Psoas muscle (tissue), 8 donors: ENCODE results near the gene MSH2. TPM values are rescaled to one million over a fixed set of nuclear protein-coding genes. Genes with fewer than 3 reads are reported as not detected.

Source experiments
- ATAC-seq, 4 donors: fragments of 200-7000 bp; cut with Tn5 transposase; one replicate each; pipeline ENCODE4 v1.9.1; 2020; ENCODE audit warnings: moderate library complexity in 3 of 4, mild to moderate bottlenecking in 2 of 4
- DNase-seq, 2 donors: peaks; one replicate each; pipeline ENCODE4 v3.0.0-alpha.2; 2020
- H3K27ac ChIP-seq: fragments of 200-600 bp; one replicate; pipeline ENCODE4 v1.8.0; 2022
- H3K27me3 ChIP-seq, 3 donors: fragments of 200-600 bp in 1 of 3; one replicate each; pipeline versions ENCODE4 v1.6.1 to v1.8.0; 2013 to 2022; ENCODE audit warnings: low read length in 2 of 3, mild to moderate bottlenecking in 2 of 3, moderate library complexity in 1 of 3; ENCODE audit not compliant: insufficient read depth in 3 of 3
- H3K36me3 ChIP-seq, 2 donors: fragments of 200-600 bp in 1 of 2; one replicate each; pipeline versions ENCODE4 v1.6.1 to v1.8.0; 2013 to 2022; ENCODE audit warnings: low read depth in 1 of 2, mild to moderate bottlenecking in 1 of 2, moderate library complexity in 1 of 2; ENCODE audit not compliant: insufficient read depth in 1 of 2
- H3K4me1 ChIP-seq: fragments of 200-600 bp; one replicate; pipeline ENCODE4 v1.8.0; 2022
- H3K4me3 ChIP-seq: fragments of 200-600 bp; one replicate; pipeline ENCODE4 v1.8.0; 2022; ENCODE audit warnings: mild to moderate bottlenecking
- H3K9me3 ChIP-seq: fragments of 200-600 bp; one replicate; pipeline ENCODE4 v1.8.0; 2022
- WGBS, 3 donors: extraction: QIAGEN DNeasy Blood & Tissue Kit; methylation state at CpG; one replicate each; pipeline versions ENCODE4 v1.1.6 to v1.1.7; 2013; 5-methylcytosine and 5-hydroxymethylcytosine counted together
- intact Hi-C, 2 donors: fragments of 100-400 bp; cut with DNase I; formaldehyde crosslinking; loops; one replicate each; pipeline versions ENCODE4 v1.11.0 to v1.14.2; 2022
- polyA plus RNA-seq, 3 donors: library from polyadenylated mRNA; stranded (reverse); fragments of 200-250 nt; gene quantifications; one replicate each; pipeline ENCODE4 v1.2.3, GENCODE V29; 2013
- total RNA-seq, 4 donors: library from RNA; stranded (reverse); fragmentation: NEBNext Ultra II Directional in 2 of 4; extraction: Animal tissue kit (Norgen Biotek cat#: 25700) in 2 of 4; gene quantifications; one replicate each; pipeline versions ENCODE4 v1.2.1 to v1.2.4, GENCODE V29; 2021 to 2023
- TF ChIP-seq, protein P1 (sequence below): fragments of 200-600 bp; IDR thresholded peaks from one replicate; pipeline ENCODE4 v1.8.0; 2022; ENCODE audit warnings: antibody characterized with exemption
- donor health status: healthy with polysubstance abuse.
- donor health status: DM: no; HTN: no; CAD: no; lungs with moderate emphysema.
- donor health status: Bipolar disorder and iron deficiency.
- donor health status: healthy.
- donor health status: DM: yes; HTN: yes; CAD: no.
- donor health status: DM: no; HTN: no; CAD: no.
- donor health status: DM: no; HTN: no; CAD: no.
- donor health status: DM: yes; HTN: yes; CAD: no.

The MSH2 gene
- total and polyA plus RNA-seq, 7 donors, result 3.2 to 10.8 (median 7.6) TPM

DNA sequence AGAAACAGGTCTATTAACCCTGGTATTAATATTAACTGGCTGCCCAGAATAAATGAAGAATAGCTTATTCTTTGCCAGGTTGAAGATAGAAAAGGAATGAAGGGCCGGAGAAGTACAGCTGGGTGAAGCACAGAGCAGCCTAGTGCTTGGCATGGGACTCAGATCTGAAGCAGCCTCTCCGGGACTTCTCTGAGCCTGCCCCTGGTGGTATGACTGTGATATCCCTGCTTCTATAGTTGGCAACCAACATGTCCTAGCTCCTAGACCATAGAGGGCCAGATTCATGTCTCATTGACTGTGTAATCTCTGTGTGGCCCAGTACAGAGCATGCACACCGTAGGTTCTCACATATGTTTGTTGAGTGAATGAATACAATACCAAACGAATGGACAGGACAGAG, 107.8 kb downstream of the MSH2 start:
- intact Hi-C loops, result no loop called here
- H3K36me3 ChIP-seq, result no peaks in the 10 kb centered on the region
- WGBS, 3 donors, result 76 to 87% (median 83%) methylated on average over 4 of the region's 4 CpGs
- no peaks in the 10 kb centered on the region for H3K9me3 ChIP-seq
- H3K4me1 ChIP-seq, result no peaks in the 10 kb centered on the region
- TF ChIP-seq, protein P1, sequence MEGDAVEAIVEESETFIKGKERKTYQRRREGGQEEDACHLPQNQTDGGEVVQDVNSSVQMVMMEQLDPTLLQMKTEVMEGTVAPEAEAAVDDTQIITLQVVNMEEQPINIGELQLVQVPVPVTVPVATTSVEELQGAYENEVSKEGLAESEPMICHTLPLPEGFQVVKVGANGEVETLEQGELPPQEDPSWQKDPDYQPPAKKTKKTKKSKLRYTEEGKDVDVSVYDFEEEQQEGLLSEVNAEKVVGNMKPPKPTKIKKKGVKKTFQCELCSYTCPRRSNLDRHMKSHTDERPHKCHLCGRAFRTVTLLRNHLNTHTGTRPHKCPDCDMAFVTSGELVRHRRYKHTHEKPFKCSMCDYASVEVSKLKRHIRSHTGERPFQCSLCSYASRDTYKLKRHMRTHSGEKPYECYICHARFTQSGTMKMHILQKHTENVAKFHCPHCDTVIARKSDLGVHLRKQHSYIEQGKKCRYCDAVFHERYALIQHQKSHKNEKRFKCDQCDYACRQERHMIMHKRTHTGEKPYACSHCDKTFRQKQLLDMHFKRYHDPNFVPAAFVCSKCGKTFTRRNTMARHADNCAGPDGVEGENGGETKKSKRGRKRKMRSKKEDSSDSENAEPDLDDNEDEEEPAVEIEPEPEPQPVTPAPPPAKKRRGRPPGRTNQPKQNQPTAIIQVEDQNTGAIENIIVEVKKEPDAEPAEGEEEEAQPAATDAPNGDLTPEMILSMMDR, result no peak
- H3K4me3 ChIP-seq, result no peak overlapping the region
- ATAC-seq, result no peak
- no peak for DNase-seq
- H3K27ac ChIP-seq, result no peak overlapping the region
- H3K27me3 ChIP-seq, result no peaks in the 10 kb centered on the region

DNA sequence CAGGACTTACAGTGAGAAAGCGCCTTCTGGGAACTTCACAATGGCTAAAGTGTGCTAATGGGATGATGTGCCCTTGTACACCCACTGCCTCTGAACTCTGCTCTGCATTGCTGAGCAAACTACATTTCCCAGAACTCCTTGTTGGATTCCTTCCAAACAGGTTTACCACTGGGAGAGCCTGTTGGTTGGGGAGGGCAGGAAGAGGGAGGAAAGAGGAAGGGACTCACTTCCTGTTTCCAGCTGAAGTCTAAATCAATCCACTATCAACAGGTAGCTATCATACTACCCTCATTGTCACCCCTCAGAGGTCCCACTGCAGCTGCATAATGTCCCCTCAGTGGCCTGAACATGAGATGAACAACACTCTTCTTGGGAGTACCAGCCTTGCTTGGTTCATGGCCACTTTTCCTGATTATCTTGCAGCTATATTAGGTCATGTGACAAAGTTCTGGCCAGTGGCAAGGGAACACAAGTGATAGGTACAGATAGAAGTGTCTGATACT, 109.7 kb downstream of the MSH2 start:
- intact Hi-C loops, result no loop called here
- no peak for ATAC-seq

DNA sequence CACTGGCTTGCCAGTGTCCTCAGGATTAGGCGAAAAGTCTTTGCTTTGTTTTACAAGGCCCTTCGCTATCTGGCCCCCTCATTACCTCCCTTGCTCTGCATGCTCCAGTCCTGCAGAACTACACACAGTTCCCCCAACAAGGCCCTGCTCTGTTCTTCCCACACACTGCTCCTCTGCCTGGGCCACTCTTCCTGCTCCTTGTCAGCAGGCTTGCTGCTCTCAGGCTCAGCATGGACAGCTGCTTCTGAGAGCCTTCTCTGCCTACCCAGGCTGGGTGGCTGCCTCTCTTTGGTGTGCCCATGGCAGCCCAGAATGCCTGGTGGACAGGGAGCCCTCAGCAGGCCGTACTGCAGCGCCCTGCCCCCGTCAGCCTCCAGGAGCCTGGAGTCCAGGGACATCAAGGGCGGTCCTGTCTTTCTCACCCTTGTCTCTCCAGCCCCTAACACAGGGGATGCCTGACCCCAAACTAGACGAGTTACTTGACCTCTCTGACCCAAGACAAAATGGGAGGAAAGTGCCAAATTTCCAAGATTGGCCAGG, 111.1 kb downstream of the MSH2 start:
- no peaks in the 10 kb centered on the region for H3K4me1 ChIP-seq
- no peak for DNase-seq
- TF ChIP-seq, protein P1, result no peak
- H3K27me3 ChIP-seq, result peaks cover 0 to 11% (median 2%) of the 10 kb centered on the region in 3 donors
- no peaks in the 10 kb centered on the region for H3K36me3 ChIP-seq
- H3K4me3 ChIP-seq, result no peak overlapping the region
- H3K9me3 ChIP-seq, result no peaks in the 10 kb centered on the region
- intact Hi-C loops, result no loop called here
- H3K27ac ChIP-seq, result no peak overlapping the region
- WGBS, 3 donors, result 91 to 95% (median 92%) methylated on average over 7 of the region's 7 CpGs
- no peak for ATAC-seq

More for the DNA sequence above, 109.7 kb downstream of the MSH2 start:
- no peaks in the 10 kb centered on the region for H3K4me1 ChIP-seq
- no peak overlapping the region for H3K27ac ChIP-seq
- no peak overlapping the region for H3K4me3 ChIP-seq
- no peaks in the 10 kb centered on the region for H3K9me3 ChIP-seq
- no peak for DNase-seq
- H3K36me3 ChIP-seq, result no peaks in the 10 kb centered on the region
- 99 to 100% (median 100%) methylated on average over 1 of the region's 1 CpG for WGBS, 3 donors
- TF ChIP-seq, protein P1, result no peak
- H3K27me3 ChIP-seq, result no peaks in the 10 kb centered on the region

DNA sequence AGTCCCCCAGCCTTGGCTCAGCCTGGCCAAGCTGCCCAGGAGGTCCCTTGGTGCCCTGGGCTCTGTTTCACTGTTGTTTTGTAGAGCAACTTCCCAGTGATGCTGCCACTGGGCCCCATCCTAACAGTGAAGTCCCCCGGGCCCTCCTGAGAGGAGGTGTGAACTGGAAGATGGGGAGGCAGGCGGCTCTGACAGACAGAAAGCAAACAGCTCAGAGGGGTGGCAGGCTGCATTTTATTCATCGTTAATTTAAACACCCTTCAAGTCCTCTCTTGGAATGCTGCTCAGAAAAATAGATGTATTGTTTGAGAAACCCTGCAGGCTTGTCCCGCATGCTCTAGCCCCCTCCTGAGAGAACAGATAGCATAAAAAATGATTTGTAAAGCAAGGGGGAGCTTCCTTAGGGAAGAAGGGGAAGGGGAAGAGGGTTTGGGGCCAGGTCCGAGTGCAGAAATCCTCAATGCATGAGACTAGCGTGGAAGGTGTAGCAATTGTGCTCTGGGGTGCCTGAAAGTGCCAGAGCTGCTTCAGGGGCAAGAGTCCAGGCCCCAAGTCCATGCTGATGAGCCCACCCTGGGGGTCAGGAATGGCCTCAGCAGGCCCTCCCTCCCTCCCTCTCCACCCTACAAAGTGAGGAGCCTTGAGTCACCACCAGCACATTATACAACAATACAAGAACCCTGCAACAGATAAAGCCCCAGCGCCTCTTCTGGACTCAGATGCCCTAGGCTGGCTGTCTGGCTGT, 113.6 kb downstream of the MSH2 start:
- H3K27me3 ChIP-seq, result peaks cover 0 to 11% (median 2%) of the 10 kb centered on the region in 3 donors
- H3K4me3 ChIP-seq, result no peak overlapping the region
- intact Hi-C loops, result loop anchor here in 1 of 2 donors (1.0 kb wide), 1 partner anchor 18 kb away; no protein-coding TSS in a partner anchor
- ATAC-seq (no peak), DNase-seq (no peak)
- H3K9me3 ChIP-seq, result no peaks in the 10 kb centered on the region
- H3K36me3 ChIP-seq, result no peaks in the 10 kb centered on the region
- TF ChIP-seq, protein P1, result no peak
- WGBS, 3 donors, result 80 to 83% (median 80%) methylated on average over 7 of the region's 7 CpGs
- H3K27ac ChIP-seq, result no peak overlapping the region
- H3K4me1 ChIP-seq, result peaks cover 3% of the 10 kb centered on the region
